GM19324 (cell line): ENCODE measurements around the gene TNFSF9.
"Not testable (repeated sequence)": the region's sequence is repeated elsewhere in the genome, so short reads cannot be mapped to it uniquely, and the experiment has no call there.

Source experiments
- ATAC-seq: cut with Tn5 transposase; IDR thresholded peaks from one replicate; pipeline ENCODE4 v1.9.1; 2021; ENCODE audit warnings: mild to moderate bottlenecking, moderate library complexity; ENCODE audit not compliant: unreplicated experiment, low FRiP score

The TNFSF9 gene

DNA sequence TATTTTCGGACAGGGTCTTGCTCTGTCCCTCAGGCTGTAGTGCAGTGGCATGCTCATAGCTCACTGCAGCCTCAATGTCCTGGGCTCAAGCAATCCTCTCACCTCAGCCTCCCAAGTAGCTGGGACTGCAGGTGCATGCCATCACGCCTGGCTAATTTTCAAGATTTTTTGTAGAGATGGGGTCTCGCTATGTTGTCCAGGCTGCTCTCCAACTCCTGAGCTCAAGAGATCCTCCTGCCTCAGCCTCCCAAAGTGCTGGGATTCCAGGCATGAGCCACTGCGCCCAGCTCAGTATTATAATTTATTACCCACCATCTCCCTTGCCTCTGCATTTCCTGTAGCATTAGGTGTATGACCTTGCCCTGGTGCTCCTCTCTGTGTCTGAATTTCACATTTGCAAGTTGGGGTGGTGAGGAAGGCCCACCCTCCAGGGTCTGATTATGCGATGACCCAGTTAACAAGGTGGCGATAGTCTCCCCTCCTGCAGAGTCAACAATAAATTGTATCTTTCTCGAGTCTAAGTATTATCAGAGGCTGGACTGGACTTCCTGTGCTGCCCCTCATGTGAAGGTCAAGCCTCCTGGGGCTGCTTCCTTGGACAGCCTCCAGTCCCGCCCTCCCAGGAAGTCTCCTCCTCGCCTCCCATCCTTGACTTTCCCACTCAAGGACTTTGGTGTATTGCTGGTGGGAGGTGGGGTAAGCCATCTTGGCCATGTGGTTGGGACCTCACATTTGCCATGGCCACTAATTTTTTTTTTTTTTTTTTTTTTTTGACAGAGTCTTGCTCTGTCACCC is 27.2 kb upstream of the TNFSF9 start:
- no peak for ATAC-seq

DNA sequence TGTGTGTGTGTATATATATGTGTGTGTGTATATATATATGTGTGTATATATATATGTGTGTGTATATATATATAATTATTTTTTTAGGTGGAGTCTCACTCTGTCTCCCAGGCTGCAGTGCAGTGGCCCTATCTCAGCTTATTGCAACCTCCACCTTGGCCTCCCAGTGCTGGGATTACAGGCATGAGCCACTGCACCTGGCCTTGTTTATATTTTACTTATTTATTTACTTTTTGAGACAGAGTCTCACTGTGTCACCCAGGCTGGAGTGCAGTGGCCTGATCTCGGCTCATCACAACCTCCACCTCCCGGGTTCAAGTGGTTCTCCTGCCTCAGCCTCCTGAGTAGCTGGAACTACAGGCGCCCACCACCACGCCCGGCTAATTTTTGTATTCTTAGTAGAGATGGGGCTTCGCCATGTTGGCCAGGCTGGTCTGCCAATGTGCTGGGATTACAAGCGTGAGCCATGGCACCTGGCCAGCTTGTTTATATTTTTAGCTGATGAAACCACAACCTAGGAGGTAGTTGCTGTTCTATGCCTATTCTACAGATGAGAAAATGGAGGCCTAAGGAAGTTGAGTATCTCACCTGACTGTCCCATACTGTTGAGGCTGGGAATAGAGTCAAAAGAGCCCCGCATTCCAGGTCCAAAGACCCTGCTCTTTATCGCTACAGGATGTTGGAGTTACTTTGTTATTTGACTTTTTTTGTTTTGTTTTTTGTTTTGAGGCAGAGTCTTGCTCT is 22.6 kb upstream of the TNFSF9 start:
- ATAC-seq: not testable (repeated sequence)

DNA sequence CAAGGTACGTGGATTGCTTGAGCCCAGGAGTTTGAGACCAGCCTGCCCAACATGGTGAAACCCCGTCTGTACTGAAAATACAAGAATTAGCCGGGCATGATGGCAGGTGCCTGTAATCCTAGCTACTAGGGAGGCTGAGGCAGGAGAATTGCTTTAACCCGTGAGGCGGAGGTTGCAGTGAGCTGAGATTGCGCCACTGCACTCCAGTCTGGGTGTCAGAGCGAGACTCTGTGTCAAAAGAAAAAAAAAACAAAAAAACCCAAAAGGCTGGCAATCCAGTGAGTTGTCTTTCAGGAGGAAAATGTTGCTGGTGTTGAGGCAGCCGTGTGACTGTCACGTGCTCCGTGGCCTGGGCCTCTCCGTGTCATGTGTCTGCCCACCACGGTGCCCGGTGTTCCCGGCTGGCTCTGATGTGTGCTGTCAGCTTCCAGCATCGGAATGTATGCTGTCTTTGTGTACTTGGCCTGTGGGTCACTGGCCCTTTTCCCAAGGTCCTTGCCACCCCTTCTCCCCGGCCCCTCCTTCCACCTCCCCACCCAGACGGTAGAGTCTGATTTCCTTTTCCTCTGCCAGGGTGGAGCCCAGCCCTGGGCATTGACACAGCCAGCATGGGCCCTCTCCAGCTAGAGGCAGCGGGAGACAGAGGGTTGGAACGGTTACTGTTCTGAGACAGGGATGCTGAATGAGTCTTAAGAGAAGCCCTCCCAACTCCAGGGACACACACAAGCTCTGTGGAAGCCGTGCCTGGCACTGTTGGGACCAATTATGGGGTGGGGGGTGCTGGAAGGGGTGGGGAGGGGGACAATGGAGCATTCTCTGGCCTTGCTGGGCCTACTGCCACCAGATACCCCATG is 21.5 kb upstream of the TNFSF9 start:
- ATAC-seq: no peak

DNA sequence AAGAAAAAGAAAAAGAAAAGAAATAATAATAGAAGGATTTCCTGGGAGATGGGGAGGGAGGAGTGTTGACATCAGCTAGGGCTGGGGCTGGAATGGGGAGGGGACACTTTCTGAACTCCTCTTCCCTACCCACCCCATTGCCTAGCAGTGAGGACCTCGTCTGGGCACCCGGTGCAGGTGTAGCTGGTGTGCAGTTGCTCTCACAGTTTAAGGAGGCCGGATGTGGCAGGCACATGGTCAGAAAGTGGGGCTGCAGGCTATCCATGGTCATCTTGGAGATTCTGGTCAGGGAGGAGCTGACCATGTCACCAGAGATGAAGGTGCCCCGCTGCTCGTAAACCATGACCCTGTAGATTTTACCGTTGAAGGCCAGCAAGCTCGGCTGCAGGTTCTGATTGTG is 20.2 kb upstream of the TNFSF9 start:
- ATAC-seq: no peak

DNA sequence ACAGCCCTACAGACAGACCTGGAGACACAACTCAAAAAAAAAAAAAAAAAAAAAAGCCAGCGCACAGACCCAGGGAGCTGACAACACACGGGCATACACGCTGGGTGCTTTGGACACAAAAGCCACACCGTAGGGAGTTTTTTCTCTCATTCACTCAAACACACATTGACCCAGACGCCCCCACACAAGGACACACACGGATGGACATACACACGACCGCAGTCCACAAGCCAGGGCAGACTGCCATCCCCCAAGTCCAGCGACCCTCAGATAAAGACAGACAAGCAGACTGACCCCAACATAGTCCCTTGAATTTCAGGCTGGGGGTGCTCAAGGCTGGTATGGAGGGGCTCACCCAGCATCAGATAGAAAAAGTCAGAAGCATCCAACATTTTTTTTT is 16.7 kb upstream of the TNFSF9 start:
- no peak for ATAC-seq

DNA sequence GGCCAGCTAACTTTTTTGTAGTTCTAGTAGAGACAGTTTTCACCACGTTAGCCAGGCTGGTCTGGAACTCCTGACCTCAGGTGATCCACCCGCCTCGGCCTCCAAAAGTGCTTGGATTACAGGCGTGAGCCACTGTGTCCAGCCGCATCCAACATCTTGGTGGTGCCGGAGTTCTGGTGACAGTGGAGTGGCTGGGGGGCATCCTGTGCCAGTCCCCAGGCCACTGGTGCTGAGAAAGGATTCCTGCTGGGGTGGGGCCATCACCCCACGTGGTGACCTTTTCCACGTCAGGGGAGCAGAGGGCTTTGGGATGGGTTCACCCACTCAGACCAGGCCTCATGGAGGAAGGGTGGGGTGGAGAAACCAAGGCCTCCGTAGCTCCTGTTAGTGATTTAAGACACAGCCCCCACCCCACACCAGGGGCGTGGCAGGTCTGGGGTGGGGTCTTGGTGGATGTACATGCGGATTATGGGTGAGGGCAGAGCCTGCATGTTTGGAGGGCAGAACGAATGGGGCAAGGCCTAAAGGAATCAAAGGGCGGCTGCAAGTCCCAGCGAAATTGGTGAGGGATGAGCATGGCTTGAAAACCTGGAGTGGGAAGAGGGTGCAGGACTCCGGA is 15.8 kb upstream of the TNFSF9 start:
- no peak for ATAC-seq

DNA sequence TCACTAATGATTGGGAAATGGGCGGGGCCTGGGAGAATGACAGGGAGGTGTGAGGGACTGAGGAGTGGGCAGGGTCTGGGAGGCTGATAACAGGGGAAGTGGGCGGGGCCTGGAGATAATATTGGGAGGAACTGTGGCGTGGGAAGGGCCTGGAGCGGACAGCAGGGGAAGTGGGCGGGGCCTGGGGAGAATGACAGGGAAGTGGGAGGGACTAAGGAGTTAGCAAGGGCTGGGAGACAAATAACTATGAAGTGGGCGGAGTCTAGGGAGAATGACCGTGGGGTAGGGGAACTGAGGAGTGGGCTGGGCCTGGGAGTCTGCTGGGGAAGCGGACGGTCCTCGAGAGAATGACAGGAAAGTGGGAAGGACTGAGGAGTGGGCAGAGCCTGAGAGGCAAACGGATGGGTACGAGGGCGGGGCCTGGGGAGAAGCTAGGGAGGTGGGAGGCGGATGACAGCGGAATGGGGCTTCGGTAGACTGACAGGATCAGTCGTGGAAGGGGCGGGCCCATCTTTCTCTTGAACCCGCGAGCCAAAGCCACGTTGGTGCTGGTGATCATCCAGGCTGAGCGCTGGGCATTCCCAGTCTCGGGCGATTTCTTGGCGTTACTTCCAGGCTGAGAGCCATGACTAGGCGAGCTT is 14.7 kb upstream of the TNFSF9 start:
- peak; percentile 41 for ATAC-seq

GRCh38 chr19:6516659-6517291 is 14.1 kb upstream of the TNFSF9 start:
- ATAC-seq: peak; percentile 48

GRCh38 chr19:6518145-6518911 is 12.5 kb upstream of the TNFSF9 start:
- ATAC-seq: no peak

GRCh38 chr19:6519289-6519688 is 11.5 kb upstream of the TNFSF9 start:
- ATAC-seq: no peak

DNA sequence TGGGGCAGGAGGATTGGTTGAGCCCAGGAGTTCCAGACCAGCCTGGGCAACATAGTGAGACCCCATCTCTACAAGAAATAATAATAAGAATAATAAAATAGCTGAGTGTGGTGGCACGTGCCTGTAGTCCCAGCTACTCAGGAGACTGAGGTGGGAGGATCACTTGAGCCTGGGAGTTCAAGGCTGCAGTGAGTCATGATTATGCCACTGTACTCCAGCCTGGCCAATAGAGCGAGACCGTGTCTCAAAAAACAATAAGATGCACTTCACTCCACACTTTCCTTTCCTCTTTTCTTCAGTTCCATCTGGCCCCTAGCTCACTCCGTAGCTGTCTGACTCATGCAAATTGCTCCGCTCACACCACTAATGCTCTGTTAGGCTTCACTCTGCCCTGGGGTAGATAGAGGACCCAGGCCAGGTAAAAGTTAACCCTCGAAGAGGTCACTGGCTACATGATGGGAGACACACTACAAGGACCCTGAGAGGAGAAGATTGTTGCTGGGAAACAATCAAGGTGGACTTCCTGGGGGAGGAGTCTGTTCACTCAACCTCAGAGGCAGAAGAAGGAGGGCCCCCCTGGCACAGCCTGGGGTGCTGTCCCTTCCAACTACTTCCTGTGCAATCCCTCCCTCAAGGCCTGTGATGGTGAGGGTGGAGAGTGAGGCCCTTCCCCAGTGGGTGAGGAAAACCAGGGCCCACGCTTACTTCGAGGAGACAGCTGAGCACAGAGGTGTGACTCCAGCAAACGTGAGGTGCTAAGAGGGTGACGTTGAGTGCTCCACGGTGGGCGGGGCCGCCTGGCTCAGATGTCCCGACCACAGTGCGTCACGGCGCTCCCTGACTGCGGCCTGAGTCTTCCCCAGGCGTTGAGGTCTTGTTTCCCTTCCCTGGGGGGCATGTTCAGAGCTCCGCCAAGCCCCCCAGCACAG is 8.8 kb upstream of the TNFSF9 start:
- ATAC-seq: peak; percentile 41

DNA sequence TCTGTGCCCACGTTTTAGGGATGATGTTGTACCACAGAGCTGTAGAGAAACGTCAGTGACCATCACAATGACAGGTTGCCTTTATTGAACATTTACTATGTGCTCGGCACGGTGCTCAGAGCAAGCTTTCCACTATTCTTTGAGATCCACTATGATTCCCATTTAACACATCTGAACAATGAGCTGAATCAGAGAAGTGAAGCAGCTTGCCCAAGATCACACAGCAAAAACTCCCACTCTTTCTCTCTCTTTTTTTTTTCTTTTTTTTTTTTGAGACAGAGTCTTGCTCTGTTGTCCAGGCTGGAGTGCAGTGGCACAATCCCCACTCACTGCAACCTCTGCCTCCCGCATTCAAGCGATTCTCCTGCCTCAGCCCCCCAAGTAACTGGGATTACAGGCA is 8.1 kb upstream of the TNFSF9 start:
- ATAC-seq: no peak

DNA sequence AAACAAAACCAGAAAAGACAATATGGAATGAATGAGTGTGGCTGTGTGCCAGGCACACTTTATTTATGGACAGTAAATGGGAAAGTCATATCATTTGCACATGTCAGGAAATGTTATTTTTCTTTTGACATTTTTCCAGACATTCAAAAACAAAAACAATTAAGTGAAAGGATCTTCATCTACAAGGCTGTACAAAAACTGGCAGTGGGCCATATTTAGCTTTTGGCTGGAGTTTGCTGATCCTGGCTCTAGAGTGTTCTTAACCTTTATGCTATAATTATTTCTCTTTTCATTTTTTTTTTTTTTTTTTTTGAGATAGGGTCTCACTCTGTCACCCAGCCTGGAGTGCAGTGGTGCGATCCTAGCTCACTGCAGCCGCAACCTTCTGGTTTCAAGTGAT is 6.5 kb upstream of the TNFSF9 start:
- no peak for ATAC-seq

DNA sequence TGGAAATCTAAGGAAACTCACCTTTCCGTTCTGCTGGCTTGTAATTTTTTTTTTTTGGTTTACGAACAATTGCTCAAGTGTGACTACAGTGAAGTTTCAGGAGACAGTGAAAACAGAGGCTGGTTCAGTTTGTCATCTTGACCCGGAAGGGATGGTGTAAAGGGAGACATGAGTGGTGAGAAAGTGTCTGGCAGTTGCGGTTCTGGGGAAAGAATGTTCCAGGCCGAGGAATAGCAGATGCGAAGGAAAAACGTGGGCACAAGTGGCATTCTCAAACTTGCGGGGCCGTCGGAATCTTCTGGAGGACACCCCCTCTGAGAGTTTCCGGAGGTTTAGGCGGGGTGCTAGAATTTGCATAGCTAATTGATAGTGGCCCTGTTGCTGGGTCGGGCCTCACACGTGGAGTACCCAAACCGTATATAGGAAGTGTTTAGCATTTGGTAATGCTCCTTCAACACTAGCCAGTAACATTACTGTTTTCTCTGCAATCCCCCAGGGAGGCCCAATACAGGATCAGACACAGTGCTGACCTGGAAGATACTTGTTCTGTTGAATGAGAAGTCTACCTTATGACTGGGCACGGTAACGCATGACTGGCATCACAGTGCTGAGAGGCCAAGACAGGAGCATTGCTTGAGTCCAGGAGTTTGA is 2.8 kb upstream of the TNFSF9 start:
- peak; percentile 49 for ATAC-seq

- ATAC-seq: no peak
Observed at GRCh38 chr19:6528544-6529121, 2.2 kb upstream of the TNFSF9 start.

GRCh38 chr19:6529351-6529750 is 1.5 kb upstream of the TNFSF9 start:
- ATAC-seq: no peak

- ATAC-seq: no peak
Observed at GRCh38 chr19:6529937-6530385, 865 bp upstream of the TNFSF9 start.
